T-helper 1 cell treated with Interleukin-12 subunit alpha and Interleukin-12 subunit beta and Interleukin-4 antibody, amounts not matched to agents 30 μg/mL and 1 μg/mL, for 36 hours (primary cell): Measurements from ENCODE around the gene SLC6A11.

Source experiments
- H3K27ac Mint-ChIP-seq: one replicate; pipeline ENCODE4 v1.8.0; 2021; ENCODE audit warnings: mild to moderate bottlenecking, mixed read lengths
- H3K27me3 Mint-ChIP-seq: one replicate; pipeline ENCODE4 v1.8.0; 2021; ENCODE audit warnings: low read depth, mixed read lengths
- H3K36me3 Mint-ChIP-seq: one replicate; pipeline ENCODE4 v1.8.0; 2021; ENCODE audit warnings: low read depth, mixed read lengths
- H3K4me1 Mint-ChIP-seq: one replicate; pipeline ENCODE4 v1.8.0; 2021; ENCODE audit warnings: low read depth, mixed read lengths
- H3K4me3 Mint-ChIP-seq: one replicate; pipeline ENCODE4 v1.8.0; 2021; ENCODE audit warnings: mild to moderate bottlenecking, moderate library complexity, mixed read lengths
- H3K9me3 Mint-ChIP-seq: one replicate; pipeline ENCODE4 v1.8.0; 2021; ENCODE audit warnings: mixed read lengths

The SLC6A11 gene

DNA sequence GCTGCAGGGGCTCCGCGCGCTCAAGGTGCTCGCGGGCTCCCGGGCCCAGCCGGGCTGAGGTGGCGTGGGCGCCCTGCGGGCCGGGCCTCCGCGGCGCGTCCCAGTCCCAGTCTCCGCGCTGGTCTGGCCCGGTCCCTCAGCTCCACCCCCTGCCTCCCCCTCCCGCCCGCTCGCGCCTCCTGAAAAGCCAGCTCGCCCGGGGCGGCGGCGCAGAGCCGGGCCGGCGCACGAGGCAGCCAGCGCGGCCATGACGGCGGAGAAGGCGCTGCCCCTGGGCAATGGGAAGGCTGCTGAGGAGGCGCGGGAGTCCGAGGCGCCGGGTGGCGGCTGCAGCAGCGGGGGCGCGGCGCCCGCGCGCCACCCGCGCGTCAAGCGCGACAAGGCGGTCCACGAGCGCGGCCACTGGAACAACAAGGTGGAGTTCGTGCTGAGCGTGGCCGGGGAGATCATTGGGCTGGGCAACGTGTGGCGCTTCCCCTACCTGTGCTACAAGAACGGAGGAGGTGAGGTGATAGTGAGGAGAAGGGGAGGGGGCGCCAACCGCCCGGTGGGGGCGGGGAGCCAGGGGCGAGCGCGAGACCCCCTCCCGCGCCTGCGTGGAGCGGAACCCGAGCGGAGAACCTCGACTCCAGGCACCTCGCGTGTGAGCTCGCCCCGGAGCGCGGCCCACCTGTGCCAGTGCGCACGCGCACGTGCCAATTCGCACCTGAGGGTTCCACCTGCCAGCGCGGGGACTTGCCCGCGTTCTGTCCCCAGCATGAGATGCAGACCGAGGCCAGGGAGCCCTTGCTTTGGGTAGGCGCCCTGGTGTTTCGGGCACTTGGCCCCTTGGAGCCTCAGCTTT is at the start of gene SLC6A11:
Gene SLC6A11 (plus strand): TSS at position 210 of the 844 bp plus-strand sequence. CDS start 38 bp downstream, at position 248.
- Mint-ChIP-seq H3K4me3 (no peak within 1 kb of the TSS), H3K36me3 (no peaks in the 10 kb centered on the region), H3K4me1 (no peaks in the 10 kb centered on the region), H3K27me3 (peaks cover 41% of the 10 kb centered on the region), H3K9me3 (no peaks in the 10 kb centered on the region), H3K27ac (no peak within 1 kb of the TSS)

- no peaks in the 10 kb centered on the region for H3K9me3 Mint-ChIP-seq
- H3K36me3 Mint-ChIP-seq = no peaks in the 10 kb centered on the region
Observed at GRCh38 chr3:10768708-10769394, 47.2 kb upstream of the SLC6A11 start.

DNA sequence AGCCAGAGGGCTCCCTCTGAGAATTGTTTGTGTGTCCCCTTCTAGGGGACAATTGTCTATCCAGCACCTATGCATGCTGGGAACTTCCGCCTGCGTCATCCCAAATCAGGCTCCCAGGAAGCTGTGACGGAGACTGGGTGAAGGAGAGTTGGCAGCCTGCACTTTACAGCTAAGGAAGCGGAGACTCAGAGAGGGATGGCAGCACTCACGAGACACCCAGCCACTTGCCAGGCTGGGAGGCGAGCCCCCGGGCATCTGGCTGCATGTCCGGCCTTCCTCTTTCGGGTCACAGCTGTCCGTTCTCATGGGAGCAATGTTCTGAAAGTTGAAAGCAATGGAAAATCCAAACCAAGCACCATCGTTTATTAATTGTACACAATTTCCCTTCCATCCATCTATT is 45.5 kb upstream of the SLC6A11 start:
- Mint-ChIP-seq H3K4me3 (no peak overlapping the region), H3K27me3 (no peaks in the 10 kb centered on the region), H3K36me3 (no peaks in the 10 kb centered on the region), H3K27ac (no peak overlapping the region), H3K4me1 (no peaks in the 10 kb centered on the region), H3K9me3 (no peaks in the 10 kb centered on the region)

More at GRCh38 chr3:10768708-10769394, 47.2 kb upstream of the SLC6A11 start:
- H3K27me3 Mint-ChIP-seq = no peaks in the 10 kb centered on the region
- no peak overlapping the region for H3K27ac Mint-ChIP-seq
- no peak overlapping the region for H3K4me3 Mint-ChIP-seq
- no peaks in the 10 kb centered on the region for H3K4me1 Mint-ChIP-seq

GRCh38 chr3:10770981-10771380 is 45.0 kb upstream of the SLC6A11 start:
- H3K27ac Mint-ChIP-seq = no peak overlapping the region
- no peak overlapping the region for H3K4me3 Mint-ChIP-seq
- no peaks in the 10 kb centered on the region for H3K27me3 Mint-ChIP-seq

DNA sequence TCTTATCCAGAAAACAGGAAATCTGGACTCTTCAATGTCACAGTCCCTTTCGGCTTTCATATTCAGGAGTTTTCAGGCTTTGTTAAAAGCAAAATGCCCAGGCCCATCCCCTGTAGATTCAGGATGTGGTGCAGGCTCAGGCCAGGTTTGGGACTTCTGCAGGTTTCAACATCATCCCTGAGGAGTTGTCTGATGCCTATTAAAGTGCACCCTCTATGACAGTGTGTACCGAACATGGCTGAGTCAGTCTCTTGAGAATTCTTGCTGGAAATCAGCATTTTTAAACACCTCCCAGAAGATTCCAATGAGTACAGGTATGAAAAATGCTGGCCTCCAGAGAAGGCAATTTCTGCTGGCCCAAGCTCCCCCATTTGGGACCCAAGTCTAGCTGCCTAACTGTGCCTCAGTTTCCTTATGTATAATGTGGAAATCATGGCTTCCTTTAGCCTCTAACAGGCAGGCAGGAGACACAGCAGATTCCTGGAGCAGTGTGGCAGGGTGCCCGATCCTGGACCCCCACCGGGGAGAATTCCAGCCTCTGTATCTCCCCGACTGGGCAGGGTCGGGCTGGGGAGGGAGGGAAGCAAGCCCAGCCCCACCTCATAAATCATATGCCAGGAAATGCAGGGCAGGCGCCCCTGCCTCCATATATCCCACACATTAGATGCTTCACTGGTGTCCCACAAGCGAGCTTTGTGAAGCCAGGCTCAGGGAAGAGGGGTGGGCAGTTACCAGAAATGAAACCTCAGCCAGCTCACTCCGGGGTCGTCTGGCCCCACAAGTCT is 44.4 kb upstream of the SLC6A11 start:
- Mint-ChIP-seq H3K27ac (no peak overlapping the region), H3K36me3 (no peaks in the 10 kb centered on the region), H3K4me3 (no peak overlapping the region)

More at GRCh38 chr3:10770981-10771380, 45.0 kb upstream of the SLC6A11 start:
- Mint-ChIP-seq H3K9me3 (no peaks in the 10 kb centered on the region), H3K4me1 (no peaks in the 10 kb centered on the region), H3K36me3 (no peaks in the 10 kb centered on the region)

GRCh38 chr3:10772271-10773161 is 43.5 kb upstream of the SLC6A11 start:
- no peaks in the 10 kb centered on the region for H3K36me3 Mint-ChIP-seq
- H3K4me1 Mint-ChIP-seq = no peaks in the 10 kb centered on the region
- no peaks in the 10 kb centered on the region for H3K27me3 Mint-ChIP-seq
- no peak overlapping the region for H3K4me3 Mint-ChIP-seq
- H3K27ac Mint-ChIP-seq = no peak overlapping the region
- no peaks in the 10 kb centered on the region for H3K9me3 Mint-ChIP-seq

More for the DNA sequence above, 44.4 kb upstream of the SLC6A11 start:
- no peaks in the 10 kb centered on the region for H3K9me3 Mint-ChIP-seq
- no peaks in the 10 kb centered on the region for H3K4me1 Mint-ChIP-seq
- no peaks in the 10 kb centered on the region for H3K27me3 Mint-ChIP-seq

DNA sequence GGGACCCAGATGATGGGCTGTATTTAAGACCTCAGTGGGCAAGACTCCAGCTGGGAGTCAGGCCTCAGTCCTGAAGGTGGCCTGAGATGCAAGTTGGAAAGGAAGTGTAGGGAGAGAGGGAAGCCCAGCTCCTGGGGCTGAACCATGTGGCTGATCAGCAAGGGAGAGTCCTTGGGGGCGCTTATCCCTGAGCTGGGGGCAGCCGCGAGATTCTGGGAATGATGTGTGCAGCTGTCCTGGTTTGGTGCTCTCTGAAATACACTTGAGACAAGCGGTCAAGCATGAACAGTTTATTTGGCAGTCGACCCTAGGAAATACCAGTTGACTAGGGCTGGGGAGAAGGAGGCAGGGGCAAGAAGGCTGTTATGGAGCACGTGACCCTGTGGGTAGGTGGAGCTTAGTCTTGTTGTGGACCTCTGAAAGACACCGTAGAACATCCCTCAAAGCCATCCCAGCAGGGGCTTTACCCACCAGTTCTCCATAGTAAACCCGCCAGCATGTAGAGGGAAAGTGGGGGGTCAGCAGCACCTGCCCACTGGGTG is 41.8 kb upstream of the SLC6A11 start:
- H3K4me1 Mint-ChIP-seq = no peaks in the 10 kb centered on the region
- H3K27ac Mint-ChIP-seq = no peak overlapping the region
- no peaks in the 10 kb centered on the region for H3K9me3 Mint-ChIP-seq
- H3K36me3 Mint-ChIP-seq = no peaks in the 10 kb centered on the region
- no peaks in the 10 kb centered on the region for H3K27me3 Mint-ChIP-seq
- H3K4me3 Mint-ChIP-seq = no peak overlapping the region

GRCh38 chr3:10774825-10775224 is 41.2 kb upstream of the SLC6A11 start:
- H3K27ac Mint-ChIP-seq = no peak overlapping the region
- no peaks in the 10 kb centered on the region for H3K4me1 Mint-ChIP-seq

DNA sequence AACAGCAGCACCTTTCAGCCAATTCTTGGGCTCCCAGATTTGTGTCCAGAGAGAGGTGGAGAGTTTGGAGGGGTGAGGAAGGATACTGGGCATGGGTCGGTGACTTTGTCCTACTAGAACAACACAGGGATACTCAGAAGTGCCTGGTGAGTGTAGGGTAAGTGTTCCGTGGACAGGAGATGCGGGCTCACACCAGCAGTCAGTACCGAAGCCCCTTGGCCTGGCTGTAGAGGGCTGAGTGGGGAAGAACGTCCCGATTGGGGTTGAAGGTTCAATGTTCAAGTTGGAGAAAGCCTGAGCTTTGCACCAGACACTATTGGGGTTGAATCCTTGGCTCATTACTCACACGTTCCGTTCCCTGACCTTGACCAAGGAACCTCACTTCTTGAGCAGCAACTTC is 40.8 kb upstream of the SLC6A11 start:
- no peaks in the 10 kb centered on the region for H3K36me3 Mint-ChIP-seq
- H3K4me3 Mint-ChIP-seq = no peak overlapping the region
- no peaks in the 10 kb centered on the region for H3K4me1 Mint-ChIP-seq
- no peaks in the 10 kb centered on the region for H3K9me3 Mint-ChIP-seq
- no peak overlapping the region for H3K27ac Mint-ChIP-seq
- H3K27me3 Mint-ChIP-seq = no peaks in the 10 kb centered on the region

More at GRCh38 chr3:10774825-10775224, 41.2 kb upstream of the SLC6A11 start:
- no peaks in the 10 kb centered on the region for H3K36me3 Mint-ChIP-seq
- H3K27me3 Mint-ChIP-seq = no peaks in the 10 kb centered on the region
- no peak overlapping the region for H3K4me3 Mint-ChIP-seq
- no peaks in the 10 kb centered on the region for H3K9me3 Mint-ChIP-seq

GRCh38 chr3:10775828-10776227 is 40.2 kb upstream of the SLC6A11 start:
- Mint-ChIP-seq H3K4me1 (no peaks in the 10 kb centered on the region), H3K27me3 (no peaks in the 10 kb centered on the region), H3K4me3 (no peak overlapping the region)

DNA sequence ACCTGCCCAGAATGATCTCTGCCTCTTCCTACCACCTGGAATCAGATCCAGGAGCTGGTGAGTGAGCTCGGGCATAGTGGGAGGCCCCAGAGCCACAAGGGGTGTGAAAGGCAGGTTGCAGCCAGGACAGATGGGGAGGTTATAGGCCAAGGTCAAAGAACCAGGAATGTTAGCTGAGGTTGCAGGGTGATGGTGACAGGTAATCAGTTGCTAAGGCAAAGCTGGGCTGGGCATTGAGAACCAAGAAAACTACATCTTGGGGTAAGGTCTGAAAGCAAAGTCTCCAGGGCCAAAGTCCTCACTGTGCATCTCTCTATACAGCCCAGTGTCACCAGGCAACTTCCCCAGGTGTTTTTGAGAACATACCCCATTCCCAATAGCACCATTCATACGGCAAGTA is 38.4 kb upstream of the SLC6A11 start:
- H3K4me1 Mint-ChIP-seq = no peaks in the 10 kb centered on the region
- no peaks in the 10 kb centered on the region for H3K9me3 Mint-ChIP-seq
- H3K4me3 Mint-ChIP-seq = no peak overlapping the region
- H3K27ac Mint-ChIP-seq = no peak overlapping the region
- no peaks in the 10 kb centered on the region for H3K36me3 Mint-ChIP-seq
- no peaks in the 10 kb centered on the region for H3K27me3 Mint-ChIP-seq

More at GRCh38 chr3:10775828-10776227, 40.2 kb upstream of the SLC6A11 start:
- Mint-ChIP-seq H3K36me3 (no peaks in the 10 kb centered on the region), H3K9me3 (no peaks in the 10 kb centered on the region), H3K27ac (no peak overlapping the region)

- no peak overlapping the region for H3K4me3 Mint-ChIP-seq
- peaks cover under 1% of the 10 kb centered on the region for H3K4me1 Mint-ChIP-seq
- H3K27me3 Mint-ChIP-seq = no peaks in the 10 kb centered on the region
- H3K27ac Mint-ChIP-seq = no peak overlapping the region
- H3K9me3 Mint-ChIP-seq = no peaks in the 10 kb centered on the region
- H3K36me3 Mint-ChIP-seq = no peaks in the 10 kb centered on the region
Observed at GRCh38 chr3:10778492-10779292, 37.3 kb upstream of the SLC6A11 start.

- no peak overlapping the region for H3K4me3 Mint-ChIP-seq
- no peak overlapping the region for H3K27ac Mint-ChIP-seq
- H3K4me1 Mint-ChIP-seq = peaks cover 6% of the 10 kb centered on the region
- H3K9me3 Mint-ChIP-seq = no peaks in the 10 kb centered on the region
- H3K36me3 Mint-ChIP-seq = no peaks in the 10 kb centered on the region
- H3K27me3 Mint-ChIP-seq = no peaks in the 10 kb centered on the region
Observed at GRCh38 chr3:10779293-10779805, 36.7 kb upstream of the SLC6A11 start.
